HT-29 (cell line): ENCODE measurements around the gene ILRUN. TPM values are rescaled to one million over a fixed set of nuclear protein-coding genes. Genes with fewer than 3 reads are reported as not detected.
A peak's percentile ranks its signal among the peaks of the same experiment; 100 is the strongest.
"Not testable (repeated sequence)": the region's sequence is repeated elsewhere in the genome, so short reads cannot be mapped to it uniquely, and the experiment has no call there.

ENCODE experiments used
- DNase-seq: peaks from one replicate; pipeline ENCODE4 v3.0.0-alpha.2; 2015; ENCODE audit warnings: low spot score
- total RNA-seq: library from RNA; depleted of rRNA; stranded (reverse); fragments of >200 nt; shearing (Covaris generic); gene quantifications from 2 replicates; pipeline ENCODE4 v1.2.3, GENCODE V29; 2014

ILRUN gene
- total RNA-seq, 1 experiment from 2014 or later = 50.7 TPM

- DNase-seq = no peak
These were observed 1.5 kb upstream of the ILRUN start for GRCh38 chr6:34697904-34698559.

GRCh38 chr6:34697544-34697836 is 923 bp upstream of the ILRUN start:
- DNase-seq = no peak

- peak; percentile 59 for DNase-seq
These were observed 303 bp downstream of the ILRUN start for GRCh38 chr6:34696189-34696738.

- peak; percentile 31 for DNase-seq
These were observed 808 bp downstream of the ILRUN start for GRCh38 chr6:34695729-34696188.

- no peak for DNase-seq
These were observed 4.3 kb downstream of the ILRUN start for GRCh38 chr6:34692280-34692679.

- DNase-seq = no peak
These were observed 6.8 kb downstream of the ILRUN start for GRCh38 chr6:34689742-34690141.

GRCh38 chr6:34688956-34689355 is 7.6 kb downstream of the ILRUN start:
- no peak for DNase-seq

- DNase-seq = no peak
These were observed 11.6 kb downstream of the ILRUN start for GRCh38 chr6:34684919-34685318.

- no peak for DNase-seq
These were observed 12.2 kb downstream of the ILRUN start for GRCh38 chr6:34684364-34684763.

GRCh38 chr6:34680802-34681515 is 15.6 kb downstream of the ILRUN start:
- peak; percentile 48 for DNase-seq

- not testable (repeated sequence) for DNase-seq
These were observed 16.3 kb downstream of the ILRUN start for GRCh38 chr6:34680313-34680712.

GRCh38 chr6:34679552-34680253 is 16.9 kb downstream of the ILRUN start:
- DNase-seq = no peak

- no peak for DNase-seq
These were observed 20.4 kb downstream of the ILRUN start for GRCh38 chr6:34676140-34676539.

- DNase-seq = not testable (repeated sequence)
These were observed 21.6 kb downstream of the ILRUN start for GRCh38 chr6:34674930-34675329.

GRCh38 chr6:34674268-34674639 is 22.3 kb downstream of the ILRUN start:
- DNase-seq = no peak

- no peak for DNase-seq
These were observed 23.5 kb downstream of the ILRUN start for GRCh38 chr6:34673064-34673463.

- DNase-seq = no peak
These were observed 23.9 kb downstream of the ILRUN start for GRCh38 chr6:34672657-34673043.

GRCh38 chr6:34671801-34672656 is 24.5 kb downstream of the ILRUN start:
- DNase-seq = no peak

GRCh38 chr6:34671367-34671766 is 25.2 kb downstream of the ILRUN start:
- DNase-seq = no peak

GRCh38 chr6:34668799-34669198 is 27.8 kb downstream of the ILRUN start:
- not testable (repeated sequence) for DNase-seq

GRCh38 chr6:34667481-34668238 is 28.9 kb downstream of the ILRUN start:
- DNase-seq = no peak
